Measurements from ENCODE around the gene ZNF280B. TPM values are rescaled to one million over a fixed set of nuclear protein-coding genes. Genes with fewer than 3 reads are reported as not detected.

Gene ZNF280B
- total and polyA plus RNA-seq, 2 donors (not counting 3 experiments of a cell fraction or from before 2014, with no cell fraction given), result 1.5 to 3.1 TPM

- Histone ChIP-seq H3K4me2 (ENCODE audit: insufficient read depth, low read length) (no peak overlapping the region), H3K9me3 (replicated peaks; ENCODE audit: control insufficient read depth, insufficient read depth, low read length) (no peaks in the 10 kb centered on the region), H3K79me2 (ENCODE audit: control insufficient read depth, insufficient read depth, low read length) (no peaks in the 10 kb centered on the region), H3K27ac (ENCODE audit: insufficient read depth, low read depth, low read length) (no peak overlapping the region), H3K4me3 (replicated peaks in 1 of 3; ENCODE audit: insufficient read depth in 1 of 3, low read depth in 1 of 3, low read length in 3 of 3) (no peak overlapping the region), H3K4me1 (ENCODE audit: control insufficient read depth, extremely low read depth, insufficient read depth, low read length) (no peaks in the 10 kb centered on the region), H3K9ac (replicated peaks; ENCODE audit: extremely low read depth, insufficient read depth, low read length) (no peak overlapping the region), H2AFZ (ENCODE audit: low read depth, low read length) (no peak overlapping the region), H3K27me3 (ENCODE audit: control insufficient read depth in 2 of 2, insufficient read depth in 2 of 2, low read length in 2 of 2) (peaks cover 0 to 4% of the 10 kb centered on the region in 2 experiments), H3K36me3 (ENCODE audit: control insufficient read depth in 2 of 2, extremely low read depth in 1 of 2, insufficient read depth in 2 of 2, low read length in 2 of 2) (no peaks in the 10 kb centered on the region), H3K9me1 (replicated peaks; ENCODE audit: control insufficient read depth, extremely low read depth, insufficient read depth, low read length) (no peaks in the 10 kb centered on the region), H4K20me1 (replicated peaks; ENCODE audit: control insufficient read depth, extremely low read depth, insufficient read depth, low read length) (no peaks in the 10 kb centered on the region)
- intact Hi-C loops (cut with micrococcal nuclease), result no loop called here
- ChIA-PET CTCF (interaction anchor here (0.8 to 7.1 kb wide), 4 partner anchors 9 to 303 kb away, joined by 3 to 51 read pairs (median 4); no protein-coding TSS in a partner anchor), POLR2A (no interaction called here)
- DNase-seq (ENCODE audit: low read depth, low spot score) (no peak), FAIRE-seq (no peak)
- no TSS peak for BruUV-seq (replicated peaks)
- no peak for TF ChIP-seq EZH2 (IDR thresholded peaks at IDR 0.05; ENCODE audit: borderline replicate concordance, low read depth, low read length, severe bottlenecking)
- no peak for TF ChIP-seq POLR2AphosphoS5 (IDR thresholded peaks at IDR 0.05; ENCODE audit: insufficient read depth, low read depth, low read length)
- no peak for TF ChIP-seq POLR2A (IDR thresholded peaks at IDR 0.05; ENCODE audit: low read depth, low read length)
- TF ChIP-seq CTCF (IDR thresholded peaks at IDR 0.05; ENCODE audit: extremely low read depth in 1 of 2, insufficient read depth in 1 of 2, low read depth in 1 of 2, low read length in 2 of 2), result no peak
- no peak for TF ChIP-seq GATA2 (IDR thresholded peaks at IDR 0.05; ENCODE audit: insufficient read depth, insufficient read length, low read depth, low read length)
- no peak for TF ChIP-seq FOS (IDR thresholded peaks at IDR 0.05; ENCODE audit: borderline replicate concordance, insufficient read depth, low read length)
- TF ChIP-seq JUN (IDR thresholded peaks at IDR 0.05; ENCODE audit: borderline replicate concordance, insufficient read depth, insufficient read length, low read depth), result no peak
- dilution Hi-C loops (cut with MboI; ENCODE audit: extremely low pct_ligation_motif_present, low sequenced_read_pairs), result no loop called here
Observed at GRCh38 chr22:22467112-22467511, 41.4 kb downstream of the ZNF280B start.
